Measurements from ENCODE around the gene TCFL5. TPM values are rescaled to one million over a fixed set of nuclear protein-coding genes. Genes with fewer than 3 reads are reported as not detected.

The TCFL5 gene
- total RNA-seq, 4 donors from 2014 or later = 9.0 to 20.3 (median 12.7) TPM

GRCh38 chr20:62840244-62841197 lies 21.1 kb downstream of the TCFL5 start:
- H3K27ac ChIP-seq = no peak overlapping the region
- H3K4me1 ChIP-seq = peaks cover 25% of the 10 kb centered on the region
- no peaks in the 10 kb centered on the region for H3K9me3 ChIP-seq
- WGBS = 79% methylated on average over 38 of the region's 45 CpGs
- H3K27me3 ChIP-seq = peaks cover 2% of the 10 kb centered on the region
- H3K4me3 ChIP-seq = no peak overlapping the region
- TF ChIP-seq, protein P1, sequence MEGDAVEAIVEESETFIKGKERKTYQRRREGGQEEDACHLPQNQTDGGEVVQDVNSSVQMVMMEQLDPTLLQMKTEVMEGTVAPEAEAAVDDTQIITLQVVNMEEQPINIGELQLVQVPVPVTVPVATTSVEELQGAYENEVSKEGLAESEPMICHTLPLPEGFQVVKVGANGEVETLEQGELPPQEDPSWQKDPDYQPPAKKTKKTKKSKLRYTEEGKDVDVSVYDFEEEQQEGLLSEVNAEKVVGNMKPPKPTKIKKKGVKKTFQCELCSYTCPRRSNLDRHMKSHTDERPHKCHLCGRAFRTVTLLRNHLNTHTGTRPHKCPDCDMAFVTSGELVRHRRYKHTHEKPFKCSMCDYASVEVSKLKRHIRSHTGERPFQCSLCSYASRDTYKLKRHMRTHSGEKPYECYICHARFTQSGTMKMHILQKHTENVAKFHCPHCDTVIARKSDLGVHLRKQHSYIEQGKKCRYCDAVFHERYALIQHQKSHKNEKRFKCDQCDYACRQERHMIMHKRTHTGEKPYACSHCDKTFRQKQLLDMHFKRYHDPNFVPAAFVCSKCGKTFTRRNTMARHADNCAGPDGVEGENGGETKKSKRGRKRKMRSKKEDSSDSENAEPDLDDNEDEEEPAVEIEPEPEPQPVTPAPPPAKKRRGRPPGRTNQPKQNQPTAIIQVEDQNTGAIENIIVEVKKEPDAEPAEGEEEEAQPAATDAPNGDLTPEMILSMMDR (IDR thresholded peaks at IDR 0.05) = no peak
- TF ChIP-seq POLR2A (IDR thresholded peaks at IDR 0.05) (no peak), EP300 (IDR thresholded peaks at IDR 0.05) (no peak), POLR2AphosphoS5 (IDR thresholded peaks at IDR 0.05) (no peak)
- H3K36me3 ChIP-seq = no peaks in the 10 kb centered on the region
- DNase-seq (ENCODE audit: low spot score in 2 of 2) = no peak

DNA sequence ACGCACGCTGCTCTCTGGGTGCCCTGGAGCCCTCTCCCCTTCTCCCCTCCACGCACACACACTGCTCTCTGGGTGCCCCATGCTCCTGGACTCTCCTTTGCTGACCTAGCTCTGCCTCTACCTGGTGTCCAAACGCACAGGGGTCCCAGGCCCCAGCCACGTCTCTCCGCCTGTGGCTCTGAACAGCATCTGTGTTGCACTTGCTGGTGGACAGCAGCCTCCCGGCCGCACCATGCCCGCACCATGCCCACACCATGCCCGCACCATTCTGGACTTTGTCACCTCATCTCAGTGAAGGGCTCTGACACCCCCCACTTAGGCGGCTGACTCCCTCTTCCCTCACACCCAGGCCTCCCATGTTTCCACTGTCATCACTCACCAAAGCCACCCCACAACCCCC lies 21.8 kb downstream of the TCFL5 start:
- H3K27me3 ChIP-seq = peaks cover 2% of the 10 kb centered on the region
- DNase-seq (ENCODE audit: low spot score in 2 of 2) = no peak
- TF ChIP-seq POLR2AphosphoS5 (IDR thresholded peaks at IDR 0.05) = no peak
- no peak for TF ChIP-seq EP300 (IDR thresholded peaks at IDR 0.05)
- TF ChIP-seq POLR2A (IDR thresholded peaks at IDR 0.05) = no peak
- TF ChIP-seq, protein P1 (IDR thresholded peaks at IDR 0.05) = no peak
- peaks cover 25% of the 10 kb centered on the region for H3K4me1 ChIP-seq
- H3K4me3 ChIP-seq = no peak overlapping the region
- no peaks in the 10 kb centered on the region for H3K9me3 ChIP-seq
- H3K36me3 ChIP-seq = no peaks in the 10 kb centered on the region
- 86% methylated on average over 11 of the region's 11 CpGs for WGBS
- H3K27ac ChIP-seq = no peak overlapping the region

DNA sequence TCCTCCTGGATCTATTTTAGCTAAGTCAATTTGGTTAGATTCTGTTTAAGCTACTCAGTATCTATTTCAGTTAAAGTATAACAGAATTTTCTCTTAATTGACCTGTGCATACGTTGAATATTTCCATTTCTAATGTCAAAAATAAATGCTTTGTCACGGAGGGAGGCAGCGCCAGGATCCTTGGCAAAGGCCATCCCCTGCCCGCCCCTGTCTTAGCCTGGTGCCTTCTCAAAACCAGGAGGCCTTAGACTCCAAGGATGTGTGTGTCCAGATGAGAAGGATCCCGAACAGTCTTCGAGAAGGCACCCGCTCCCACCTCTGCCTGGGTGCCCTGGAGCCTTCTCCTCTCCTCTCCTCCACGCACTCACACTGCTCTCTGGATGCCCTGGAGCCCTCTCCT lies 22.4 kb downstream of the TCFL5 start:
- H3K4me1 ChIP-seq = peaks cover 25% of the 10 kb centered on the region
- H3K27me3 ChIP-seq = peaks cover 2% of the 10 kb centered on the region
- TF ChIP-seq POLR2A (IDR thresholded peaks at IDR 0.05) = no peak
- TF ChIP-seq EP300 (IDR thresholded peaks at IDR 0.05) = no peak
- TF ChIP-seq POLR2AphosphoS5 (IDR thresholded peaks at IDR 0.05) = no peak
- TF ChIP-seq, protein P1 (IDR thresholded peaks at IDR 0.05) = no peak
- no peaks in the 10 kb centered on the region for H3K9me3 ChIP-seq
- no peak for DNase-seq (ENCODE audit: low spot score in 2 of 2)
- H3K27ac ChIP-seq = no peak overlapping the region
- no peak overlapping the region for H3K4me3 ChIP-seq
- WGBS = 86% methylated on average over 8 of the region's 8 CpGs
- H3K36me3 ChIP-seq = no peaks in the 10 kb centered on the region

DNA sequence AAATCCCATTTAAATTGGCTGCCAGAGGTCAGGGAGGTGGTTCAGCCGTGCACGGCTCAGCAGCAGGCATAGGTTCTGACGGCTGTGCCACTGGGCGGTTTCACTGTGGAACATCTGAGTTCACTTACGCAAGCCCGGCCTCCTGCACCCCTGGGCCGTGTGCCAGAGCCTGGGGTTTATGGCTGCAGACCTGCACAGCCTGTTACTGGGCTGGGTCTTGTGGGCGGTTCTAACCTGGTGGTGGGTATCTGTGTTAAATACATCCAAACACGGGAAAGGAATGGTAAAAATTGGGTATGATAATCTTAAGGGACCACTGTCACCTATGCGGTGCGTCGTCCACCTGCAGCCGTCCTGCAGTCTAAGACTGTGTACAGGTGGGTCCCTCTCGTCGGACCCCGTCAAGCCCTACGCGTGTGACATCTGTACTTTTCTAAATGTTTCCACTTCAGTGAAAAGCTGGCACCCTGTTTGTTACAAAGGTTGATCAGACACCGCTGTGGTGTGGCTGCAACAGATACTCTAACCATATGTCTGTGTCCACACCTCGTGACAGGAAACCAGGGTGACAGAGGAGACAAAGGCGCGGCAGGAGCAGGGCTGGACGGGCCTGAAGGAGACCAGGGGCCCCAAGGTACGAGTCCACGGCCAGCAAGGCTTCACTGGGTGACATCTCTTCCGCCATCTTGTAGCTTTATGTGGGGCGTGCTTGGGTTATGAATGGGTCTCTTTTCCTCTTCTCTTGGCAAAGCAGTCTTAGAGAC lies 23.3 kb downstream of the TCFL5 start:
- Histone ChIP-seq H3K9me3 (no peaks in the 10 kb centered on the region), H3K27me3 (peaks cover 2% of the 10 kb centered on the region)
- 67% methylated on average over 27 of the region's 27 CpGs for WGBS

More for the DNA sequence above, 23.3 kb downstream of the TCFL5 start:
- peak in 1 of 2 donors; percentile 86 for DNase-seq (ENCODE audit: low spot score in 2 of 2)
- no peak for TF ChIP-seq POLR2A (IDR thresholded peaks at IDR 0.05)
- no peak for TF ChIP-seq EP300 (IDR thresholded peaks at IDR 0.05)
- TF ChIP-seq POLR2AphosphoS5 (IDR thresholded peaks at IDR 0.05) = no peak
- TF ChIP-seq, protein P1 (IDR thresholded peaks at IDR 0.05) = no peak
- no peak overlapping the region for H3K4me3 ChIP-seq
- no peak overlapping the region for H3K27ac ChIP-seq
- no peaks in the 10 kb centered on the region for H3K36me3 ChIP-seq
- peaks cover 25% of the 10 kb centered on the region for H3K4me1 ChIP-seq
